ENCODE results near the gene SYNE1.
"Not testable (repeated sequence)": the region's sequence is repeated elsewhere in the genome, so short reads cannot be mapped to it uniquely, and the experiment has no call there.

SYNE1 gene

DNA sequence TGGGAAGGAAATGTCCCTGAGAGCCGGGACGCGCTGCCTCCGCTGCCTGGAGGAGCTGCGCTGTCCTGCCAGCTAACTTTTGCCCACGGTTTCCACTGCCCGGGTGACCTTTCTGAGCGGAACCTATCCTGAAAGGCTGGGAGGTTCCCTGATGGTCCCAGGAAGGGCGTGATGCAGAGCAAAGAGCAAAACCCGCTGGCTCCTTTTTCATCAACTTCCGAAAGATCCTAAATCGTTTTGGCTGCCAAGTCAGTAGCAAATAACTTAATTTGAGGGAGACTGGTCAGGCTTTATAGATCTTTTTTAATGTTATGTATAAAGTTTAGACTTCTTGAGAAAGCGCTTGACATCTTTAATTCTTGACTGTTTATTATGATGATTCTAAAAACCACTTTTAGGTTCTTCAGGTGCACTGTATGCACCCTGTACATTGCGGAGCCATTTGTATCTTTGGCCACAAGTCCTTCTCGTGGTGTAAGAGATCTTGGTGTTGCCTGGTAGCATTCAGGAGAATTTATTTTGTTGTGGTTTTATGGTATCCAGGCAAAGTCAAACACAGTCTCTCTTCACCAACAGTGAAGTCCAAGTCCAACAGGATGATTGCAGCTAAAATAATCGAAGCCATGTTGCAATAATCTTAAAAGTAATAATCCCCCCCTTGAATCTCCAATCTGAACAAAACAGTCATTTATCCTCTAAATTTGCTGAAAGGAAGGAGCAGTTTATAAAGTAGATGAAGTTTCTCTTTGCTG, at the start of gene SYNE1:
TSS of gene SYNE1 (minus strand) at position 67 of the 752 bp plus-strand sequence. CDS start 9,031 bp downstream, outside the sequence.
- no peak for DNase-seq (ENCODE audit: low spot score)

DNA sequence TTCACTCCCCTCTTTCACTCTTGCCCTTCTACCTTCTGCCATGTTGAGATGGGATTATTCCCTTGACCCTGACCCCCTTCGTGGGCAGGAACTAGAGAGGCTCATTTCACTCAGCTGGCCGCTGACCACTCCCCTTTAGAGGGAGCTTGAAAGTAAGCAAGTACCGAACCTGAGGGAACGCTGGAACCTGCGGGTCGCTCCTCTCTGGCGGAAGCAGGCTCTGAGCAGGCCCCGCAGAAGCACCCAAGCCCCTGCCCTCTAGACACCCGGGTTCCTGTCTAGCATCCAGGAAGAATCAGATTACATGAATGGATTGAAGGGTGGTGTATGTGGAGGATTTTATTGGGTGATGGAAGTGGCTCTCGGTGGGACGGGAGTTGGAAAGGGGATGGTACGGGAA, 48.7 kb upstream of the SYNE1 start:
- no peak for DNase-seq (ENCODE audit: low spot score)

GRCh38 chr6:152682935-152683334, 45.8 kb upstream of the SYNE1 start:
- not testable (repeated sequence) for DNase-seq (ENCODE audit: low spot score)

DNA sequence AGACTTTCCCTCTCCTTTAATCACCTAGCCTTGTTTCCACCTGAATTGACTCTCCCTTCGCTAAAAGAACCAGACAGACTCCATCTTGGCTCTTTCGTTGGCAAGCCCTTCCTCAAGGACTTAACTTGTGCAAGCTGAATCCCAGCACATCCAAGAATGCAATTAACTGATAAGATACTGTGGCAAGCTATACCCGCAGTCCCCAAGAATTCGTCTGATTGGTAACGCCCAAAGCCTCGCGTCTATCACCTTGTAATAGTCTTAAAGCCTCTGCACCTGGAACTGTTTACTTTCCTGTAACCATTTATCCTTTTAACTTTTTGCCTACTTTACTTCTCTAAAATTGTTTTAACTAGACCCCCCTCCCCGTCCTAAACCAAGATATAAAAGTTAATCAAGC, 45.0 kb upstream of the SYNE1 start:
- DNase-seq (ENCODE audit: low spot score) = no peak

DNA sequence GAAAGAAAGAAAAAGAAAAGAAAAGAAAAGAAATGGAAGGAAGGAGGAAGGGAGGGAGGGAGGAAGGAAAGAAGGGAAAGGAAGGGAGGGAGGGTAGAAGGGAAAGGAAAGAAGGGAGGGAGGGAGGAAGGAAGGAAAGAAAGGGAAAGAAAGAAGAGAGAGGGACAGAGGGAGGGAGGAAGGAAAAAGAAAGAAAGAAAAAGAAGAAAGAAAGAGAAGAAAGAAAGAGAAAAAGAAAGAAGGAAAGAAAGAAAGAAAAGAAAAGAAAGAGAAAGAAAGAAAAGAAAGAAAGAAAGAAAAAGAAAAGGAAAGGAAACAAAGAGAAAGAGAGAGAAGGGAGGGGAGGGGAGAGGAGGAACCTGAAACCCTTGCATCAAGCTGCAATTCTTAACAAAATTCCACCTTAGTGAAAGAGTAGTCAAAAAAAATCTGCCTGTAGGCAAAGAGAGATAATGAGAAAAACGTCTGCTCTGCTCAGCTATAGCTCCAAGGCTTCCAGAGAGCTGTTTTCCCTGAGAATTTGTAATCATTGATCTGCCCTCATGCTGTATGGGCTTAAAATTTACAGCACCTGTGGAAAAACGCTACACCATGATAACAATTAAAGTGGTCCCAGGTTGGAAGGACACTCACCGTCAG, 43.8 kb upstream of the SYNE1 start:
- DNase-seq (ENCODE audit: low spot score) = no peak

GRCh38 chr6:152680151-152680550, 43.0 kb upstream of the SYNE1 start:
- DNase-seq (ENCODE audit: low spot score) = no peak

- no peak for DNase-seq (ENCODE audit: low spot score)
Measured at GRCh38 chr6:152673236-152673635, 36.1 kb upstream of the SYNE1 start.

GRCh38 chr6:152671171-152671570, 34.0 kb upstream of the SYNE1 start:
- no peak for DNase-seq (ENCODE audit: low spot score)

DNA sequence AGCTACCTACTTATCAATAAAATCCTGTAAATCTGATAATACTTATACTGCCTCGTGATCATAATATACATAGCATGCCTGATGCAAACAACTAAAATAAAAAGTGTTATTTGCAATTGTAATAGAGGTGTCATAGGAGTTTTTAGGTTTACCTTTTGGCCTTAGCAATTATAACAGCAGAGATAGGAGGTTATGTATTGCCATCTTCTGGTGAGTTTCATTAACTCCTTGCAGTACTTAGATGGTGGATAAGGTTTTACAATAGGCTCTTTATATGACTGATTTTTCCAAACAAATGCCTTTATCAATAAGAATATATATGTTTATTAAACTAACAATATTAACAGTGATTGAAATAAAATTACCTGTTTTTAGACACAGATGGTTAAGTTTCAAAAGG, 32.7 kb upstream of the SYNE1 start:
- no peak for DNase-seq (ENCODE audit: low spot score)

DNA sequence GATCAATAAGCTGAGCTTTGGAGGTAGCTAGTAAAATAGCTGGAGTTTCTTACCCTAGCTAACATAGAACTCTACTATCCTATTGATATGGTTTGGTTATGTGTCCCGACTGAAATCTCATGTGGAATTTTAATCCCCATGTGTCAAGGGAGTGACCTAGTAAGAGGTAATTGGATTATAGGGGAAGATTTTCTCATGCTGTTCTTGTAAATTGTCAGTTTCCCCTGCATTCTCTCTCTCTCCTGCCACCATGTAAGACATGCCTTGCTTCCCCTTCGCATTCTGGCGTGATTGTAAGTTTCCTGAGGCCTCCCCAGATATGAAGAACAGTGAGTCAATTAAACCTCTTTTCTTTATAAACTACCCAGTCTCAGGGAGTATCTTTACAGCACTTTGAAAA, 24.6 kb upstream of the SYNE1 start:
- no peak for DNase-seq (ENCODE audit: low spot score)

DNA sequence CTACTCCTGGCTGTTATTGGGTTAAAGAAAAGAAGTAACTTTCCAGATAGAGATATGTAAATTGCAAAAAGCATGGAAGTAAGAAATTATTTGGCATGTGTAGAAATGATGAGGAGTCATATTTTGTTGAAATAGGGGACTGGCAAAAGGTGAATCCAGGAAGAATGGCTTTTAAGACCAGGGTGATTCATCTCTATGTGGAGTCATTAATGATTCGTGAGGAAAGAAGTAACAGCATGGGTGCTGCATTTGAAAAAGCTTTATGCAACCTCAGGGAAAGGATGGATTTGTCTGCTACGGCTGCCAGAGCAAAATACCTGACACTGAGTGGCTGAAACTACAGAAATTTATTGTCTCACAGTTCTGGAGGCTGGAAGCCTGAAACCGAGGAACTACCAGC, 14.8 kb upstream of the SYNE1 start:
- DNase-seq (ENCODE audit: low spot score) = no peak

DNA sequence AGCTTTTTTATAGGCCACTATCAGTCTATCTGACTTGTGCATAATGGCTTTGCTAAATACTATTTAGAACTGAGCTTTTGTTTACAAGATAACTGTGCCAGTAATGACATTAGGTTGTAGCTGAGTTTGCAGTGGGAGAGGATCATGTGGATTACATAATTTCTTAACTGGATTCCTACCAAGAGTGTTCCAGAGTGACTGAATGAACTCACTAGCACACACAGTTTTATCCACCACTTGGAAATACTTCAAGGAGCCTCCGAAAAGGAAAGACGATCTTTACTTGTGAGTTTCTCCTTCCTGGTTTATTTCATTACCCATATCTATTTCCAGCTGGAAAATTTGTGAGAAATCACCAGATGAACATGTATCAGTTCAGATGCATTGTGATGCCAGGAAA, 10.9 kb upstream of the SYNE1 start:
- DNase-seq (ENCODE audit: low spot score) = no peak

GRCh38 chr6:152646732-152647131, 9.6 kb upstream of the SYNE1 start:
- DNase-seq (ENCODE audit: low spot score) = not testable (repeated sequence)

GRCh38 chr6:152642578-152643375, 5.6 kb upstream of the SYNE1 start:
- DNase-seq (ENCODE audit: low spot score) = peak; percentile 33

DNA sequence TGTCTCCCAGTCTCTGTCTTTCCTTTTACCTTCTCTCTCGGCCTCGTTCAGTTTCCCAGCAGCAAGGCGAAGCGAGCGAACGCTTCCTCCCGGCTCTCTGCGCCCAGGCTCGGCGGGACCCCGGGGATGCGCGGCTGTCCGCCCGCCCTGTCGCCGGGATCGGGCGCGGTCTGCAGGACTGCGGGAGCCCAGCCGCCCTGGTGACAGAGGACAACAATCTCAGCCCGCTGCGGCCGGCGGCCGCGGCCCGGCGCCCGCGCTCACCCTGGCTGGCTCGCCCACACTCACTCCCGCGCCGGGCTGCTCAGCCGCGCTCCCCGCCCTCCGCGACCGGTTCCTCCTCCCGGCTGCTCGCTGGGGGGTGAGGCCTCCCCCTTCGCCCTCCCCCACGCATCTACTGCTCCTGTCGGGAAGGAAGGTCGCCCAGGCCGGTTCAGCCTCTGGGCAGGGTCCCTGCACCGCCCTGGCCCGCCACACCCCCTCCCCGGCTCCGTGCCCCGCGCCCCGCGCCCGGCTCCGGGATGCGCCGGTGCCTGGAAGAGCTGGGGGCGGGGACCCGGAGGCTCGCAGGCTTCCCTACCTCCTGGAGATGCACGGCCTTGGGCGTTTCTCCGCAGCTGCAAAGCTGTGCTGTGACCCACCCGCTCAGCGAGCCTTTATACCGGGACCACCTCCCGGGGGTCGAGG, 410 bp downstream of the SYNE1 start:
- DNase-seq (ENCODE audit: low spot score) = no peak

DNA sequence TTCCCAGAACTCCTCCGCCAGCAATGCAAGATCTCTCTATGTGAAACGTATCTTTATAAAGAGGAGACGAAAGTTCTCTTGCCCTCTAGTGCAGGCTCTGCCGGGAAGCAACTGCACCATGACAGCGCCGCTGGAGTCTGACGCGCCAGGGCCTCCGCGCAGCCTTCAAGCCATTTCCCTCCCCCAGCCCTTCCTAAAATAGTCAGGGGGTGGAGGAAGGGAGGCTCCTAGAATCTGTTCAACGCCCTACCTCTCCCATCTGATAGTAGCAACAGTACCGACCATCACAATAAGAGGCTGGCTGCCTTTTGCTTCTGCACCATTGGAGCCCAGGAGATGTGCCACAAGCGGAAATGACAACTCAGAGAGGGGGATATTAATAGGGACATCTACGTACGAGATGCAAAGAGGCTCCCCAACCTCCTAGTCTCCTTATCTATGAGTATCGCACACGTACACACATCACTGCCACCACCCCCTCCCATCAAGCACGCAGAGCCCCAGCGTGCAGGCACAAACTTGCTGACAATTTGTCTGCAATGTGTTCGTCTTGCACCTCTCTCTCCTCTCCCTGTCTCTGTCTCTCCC, 1.0 kb downstream of the SYNE1 start:
- no peak for DNase-seq (ENCODE audit: low spot score)

GRCh38 chr6:152634773-152635172, 2.4 kb downstream of the SYNE1 start:
- DNase-seq (ENCODE audit: low spot score) = no peak

DNA sequence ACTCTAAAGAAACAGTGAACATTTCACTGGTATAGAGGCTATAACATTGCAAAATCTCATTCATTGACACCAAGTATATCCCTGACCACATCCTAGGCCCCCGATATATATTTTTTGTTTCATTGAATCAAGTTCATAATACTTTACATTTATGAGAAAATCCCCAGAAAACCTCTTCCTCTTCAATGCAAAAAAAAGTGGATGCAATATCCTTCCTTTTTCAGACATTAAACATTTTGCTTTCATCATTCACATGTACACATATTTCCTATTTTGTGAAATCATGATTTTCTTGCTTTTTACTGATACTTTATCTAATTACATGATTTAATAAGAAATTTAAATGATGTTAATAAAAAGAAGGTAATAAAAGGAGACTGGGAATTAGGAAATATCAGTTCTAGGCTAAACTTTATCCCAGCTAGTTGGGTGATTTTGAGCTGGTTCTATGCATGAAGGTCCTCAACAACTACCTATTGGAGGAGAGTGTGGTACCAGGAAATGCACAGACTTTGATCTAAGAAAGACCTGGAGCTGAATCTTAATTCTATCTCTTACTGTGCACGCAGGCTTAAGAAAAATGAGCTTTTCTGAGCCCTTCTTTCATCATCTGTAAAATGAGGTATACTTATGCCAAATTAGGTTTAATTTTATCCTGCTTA, 4.9 kb downstream of the SYNE1 start:
- DNase-seq (ENCODE audit: low spot score) = no peak

GRCh38 chr6:152631376-152631775, 5.8 kb downstream of the SYNE1 start:
- DNase-seq (ENCODE audit: low spot score) = no peak

- DNase-seq (ENCODE audit: low spot score) = no peak
Measured at GRCh38 chr6:152630832-152631231, 6.3 kb downstream of the SYNE1 start.

GRCh38 chr6:152625213-152625612, 11.9 kb downstream of the SYNE1 start:
- no peak for DNase-seq (ENCODE audit: low spot score)
